OCI-M2 (cell line): ENCODE data around the gene OSCAR.

ENCODE experiments used
- DNase-seq: peaks from one replicate; lab custom pipeline; 2025; ENCODE audit not compliant: unreplicated experiment; lab: John Stamatoyannopoulos, UW

Gene OSCAR, protein sequence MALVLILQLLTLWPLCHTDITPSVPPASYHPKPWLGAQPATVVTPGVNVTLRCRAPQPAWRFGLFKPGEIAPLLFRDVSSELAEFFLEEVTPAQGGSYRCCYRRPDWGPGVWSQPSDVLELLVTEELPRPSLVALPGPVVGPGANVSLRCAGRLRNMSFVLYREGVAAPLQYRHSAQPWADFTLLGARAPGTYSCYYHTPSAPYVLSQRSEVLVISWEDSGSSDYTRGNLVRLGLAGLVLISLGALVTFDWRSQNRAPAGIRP

DNA sequence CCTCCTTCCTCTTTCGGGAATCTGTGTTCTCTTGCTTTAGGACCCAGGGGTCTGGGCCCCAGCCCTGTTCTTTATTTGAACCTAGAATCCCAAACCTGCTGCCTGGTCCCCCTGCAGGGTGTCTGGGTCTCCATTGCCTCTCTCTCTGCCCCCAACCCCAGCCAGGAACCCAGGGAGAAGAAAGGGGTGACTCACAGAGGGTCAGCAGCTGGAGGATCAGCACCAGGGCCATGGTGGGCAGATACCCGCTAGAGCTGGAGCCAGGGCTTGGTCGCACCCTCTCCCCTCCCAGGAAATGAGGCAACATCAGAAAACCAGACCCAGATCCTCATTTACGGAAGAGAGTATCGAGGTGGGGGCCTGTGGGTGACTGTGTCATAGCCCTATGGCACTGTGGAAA lies at the start of gene OSCAR:
TSS of gene OSCAR (minus strand) at position 243 of the 400 bp plus-strand sequence. CDS start at position 232, 11 bp downstream.
- no peak for DNase-seq

DNA sequence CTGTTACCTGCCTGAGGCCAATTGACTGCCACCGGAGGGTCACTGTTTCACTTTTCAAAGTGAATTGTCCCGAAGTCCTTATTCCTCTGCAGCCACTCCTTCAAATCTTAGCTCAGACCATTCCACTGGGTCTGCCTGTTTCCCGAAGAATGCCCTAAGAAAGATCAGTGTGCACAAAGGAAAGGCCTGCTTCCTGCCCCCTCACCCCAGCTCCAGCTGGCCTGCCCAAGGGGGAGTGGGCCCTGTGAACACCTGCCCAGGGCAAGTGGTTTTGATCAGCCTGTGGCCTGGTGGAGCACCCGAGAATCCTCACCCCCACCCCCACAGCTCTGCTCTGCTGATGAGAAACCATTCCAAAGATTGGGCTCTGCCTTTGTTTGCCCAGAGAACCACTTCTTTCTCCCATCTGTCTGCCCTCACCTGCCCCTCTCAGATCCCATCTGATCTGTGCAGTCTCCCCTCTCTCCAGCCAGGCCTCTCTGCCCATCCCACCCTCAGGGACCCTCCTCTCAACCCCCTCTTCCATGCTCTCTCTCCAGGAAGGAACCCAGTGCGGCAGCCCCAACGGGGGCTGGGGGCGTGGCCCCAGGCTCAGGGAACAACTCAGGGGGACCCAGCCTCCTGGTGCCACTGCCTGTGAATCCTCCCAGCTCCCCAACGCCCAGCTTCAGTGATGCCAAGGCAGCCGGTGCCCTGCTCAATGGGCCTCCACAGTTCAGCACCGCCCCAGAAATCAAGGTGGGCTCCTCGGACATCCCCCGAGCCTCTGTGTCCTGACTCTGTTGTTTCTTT lies 48.6 kb upstream of the OSCAR start:
- no peak for DNase-seq

DNA sequence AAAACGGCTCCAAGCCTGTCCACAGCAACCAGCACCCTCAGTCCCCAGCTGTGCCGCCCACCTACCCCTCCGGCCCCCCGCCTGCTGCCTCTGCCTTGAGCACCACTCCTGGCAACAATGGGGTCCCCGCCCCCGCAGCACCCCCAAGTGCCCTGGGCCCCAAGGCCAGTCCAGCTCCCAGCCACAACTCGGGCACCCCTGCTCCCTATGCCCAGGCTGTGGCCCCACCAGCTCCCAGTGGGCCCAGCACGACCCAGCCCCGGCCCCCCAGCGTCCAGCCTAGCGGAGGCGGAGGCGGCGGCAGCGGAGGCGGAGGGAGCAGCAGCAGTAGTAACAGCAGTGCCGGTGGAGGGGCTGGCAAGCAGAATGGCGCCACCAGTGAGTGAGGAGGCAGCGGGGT lies 47.6 kb upstream of the OSCAR start:
- DNase-seq = no peak

DNA sequence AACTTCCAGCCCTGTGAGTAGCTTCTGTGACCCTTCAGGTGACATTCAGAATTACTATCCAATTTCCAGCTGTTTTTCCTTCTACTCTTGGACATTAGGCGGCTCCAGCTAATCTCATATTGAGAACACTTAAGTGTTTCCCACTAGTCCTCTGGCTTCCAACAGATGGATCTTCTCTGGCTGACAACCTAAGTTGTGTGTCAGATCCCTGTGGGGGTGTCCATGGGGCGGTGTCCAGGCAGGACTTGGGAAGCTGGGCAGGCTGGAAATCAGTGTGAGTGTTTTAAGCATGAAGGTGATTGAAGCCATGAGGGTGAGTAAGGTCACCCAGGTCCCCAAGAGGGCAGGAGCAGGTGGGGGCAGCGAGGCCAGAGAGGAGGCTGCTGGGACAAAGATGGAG lies 47.1 kb upstream of the OSCAR start:
- no peak for DNase-seq

DNA sequence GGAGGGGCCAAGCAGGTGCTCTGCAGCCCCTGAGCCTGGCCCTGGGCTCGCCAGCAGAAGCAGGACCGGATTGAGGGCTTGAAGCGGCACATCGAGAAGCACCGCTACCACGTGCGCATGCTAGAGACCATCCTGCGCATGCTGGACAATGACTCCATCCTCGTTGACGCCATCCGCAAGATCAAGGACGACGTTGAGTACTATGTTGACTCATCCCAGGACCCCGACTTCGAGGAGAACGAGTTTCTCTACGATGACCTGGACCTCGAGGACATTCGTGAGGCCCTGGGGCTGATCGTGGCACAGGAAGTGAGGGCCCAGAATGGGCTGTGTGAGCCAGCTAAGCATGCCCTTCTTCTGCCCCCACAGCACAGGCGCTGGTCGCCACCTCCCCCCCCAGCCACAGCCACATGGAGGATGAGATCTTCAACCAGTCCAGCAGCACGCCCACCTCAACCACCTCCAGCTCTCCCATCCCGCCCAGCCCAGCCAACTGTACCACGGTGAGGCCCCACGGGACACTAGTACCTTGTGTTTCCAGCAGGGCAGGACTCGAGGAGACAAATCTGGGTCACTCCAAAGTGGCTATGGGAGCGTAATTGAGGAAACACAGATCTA lies 45.0 kb upstream of the OSCAR start:
- no peak for DNase-seq

DNA sequence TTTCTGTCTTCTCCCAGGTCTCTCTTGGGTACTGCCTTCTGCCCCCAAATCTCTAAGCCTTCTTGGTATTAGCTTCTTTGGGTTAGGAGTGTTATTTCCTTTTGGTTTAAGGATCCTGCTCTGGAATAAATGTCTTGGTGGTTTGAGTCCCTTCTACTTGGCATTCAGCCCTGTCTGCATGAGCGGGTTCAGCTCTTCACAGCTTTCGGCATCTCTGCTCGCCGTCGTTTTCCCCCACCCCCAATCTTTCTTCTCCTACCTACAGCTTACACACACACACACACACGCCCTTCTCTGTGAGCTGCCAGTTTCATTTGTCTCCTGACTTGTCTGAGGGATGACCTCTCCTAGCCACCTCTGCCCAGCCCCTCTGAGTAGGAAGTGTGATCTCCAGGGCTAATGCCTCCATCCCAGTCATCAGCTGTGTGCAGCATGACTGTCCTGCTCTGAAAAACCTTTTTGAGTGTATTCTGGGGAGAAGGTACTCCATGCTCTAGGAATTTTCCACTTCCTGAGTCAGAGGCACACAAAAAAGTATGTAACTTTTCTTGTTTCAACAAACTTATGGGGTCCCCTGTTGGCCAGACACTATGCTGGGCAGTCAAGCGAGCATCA lies 41.7 kb upstream of the OSCAR start:
- no peak for DNase-seq

DNA sequence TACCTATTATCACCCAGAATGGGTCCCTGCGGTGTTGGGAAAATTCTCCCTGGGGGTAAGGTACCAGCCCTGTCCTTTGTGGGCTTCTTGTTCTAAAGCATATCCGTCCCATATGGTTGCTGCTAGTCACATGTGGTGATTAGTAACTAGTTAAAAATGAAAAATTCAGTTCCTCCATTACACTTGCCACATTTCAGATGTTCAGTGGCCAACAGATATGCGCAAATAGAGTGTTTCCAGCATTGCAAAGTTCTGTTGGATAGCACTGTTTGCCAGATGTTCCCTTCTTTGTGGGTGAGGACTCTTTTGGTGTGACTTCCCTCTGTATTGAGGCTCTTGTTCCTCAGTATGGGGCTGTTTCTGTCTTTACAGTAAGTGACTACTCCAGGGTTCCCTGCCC lies 40.8 kb upstream of the OSCAR start:
- DNase-seq = no peak

DNA sequence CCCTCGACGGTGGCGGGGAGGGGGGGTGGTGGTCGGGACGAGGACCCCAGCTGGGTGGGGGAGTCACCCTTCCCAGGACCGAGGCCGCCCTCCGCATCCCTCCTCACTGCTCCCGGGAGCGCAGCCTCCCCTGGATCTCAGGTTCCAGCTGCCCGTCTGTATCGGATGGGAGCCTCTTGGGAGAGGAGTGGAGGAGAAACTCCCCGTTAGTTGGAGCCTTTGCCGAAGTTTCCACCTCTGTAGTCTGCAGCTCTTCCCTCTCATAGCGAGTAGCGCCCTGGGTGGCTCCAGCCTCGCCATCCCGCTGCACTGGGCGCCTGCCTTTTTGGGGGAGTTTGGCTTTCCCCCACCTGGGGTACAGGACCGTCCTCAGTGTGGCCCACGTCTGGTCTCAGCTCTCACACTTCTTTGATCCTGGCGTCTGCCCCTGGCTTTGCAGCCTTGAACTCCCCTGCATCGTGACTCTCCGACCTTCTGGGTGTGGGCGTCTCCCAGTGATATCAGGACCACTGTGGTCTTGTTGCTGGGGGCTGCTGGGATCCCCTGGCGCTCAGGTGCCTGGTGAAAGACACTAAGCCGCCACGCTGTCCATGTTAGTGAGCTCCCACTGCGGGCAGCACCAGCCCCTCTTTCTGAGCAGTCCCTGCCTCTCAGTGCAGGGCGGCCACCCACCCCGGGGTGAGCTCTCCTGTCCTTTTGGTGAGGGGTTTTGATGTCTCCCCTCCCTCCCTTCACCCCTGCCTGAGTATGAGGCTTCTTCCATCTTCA lies 38.1 kb upstream of the OSCAR start:
- DNase-seq = no peak

DNA sequence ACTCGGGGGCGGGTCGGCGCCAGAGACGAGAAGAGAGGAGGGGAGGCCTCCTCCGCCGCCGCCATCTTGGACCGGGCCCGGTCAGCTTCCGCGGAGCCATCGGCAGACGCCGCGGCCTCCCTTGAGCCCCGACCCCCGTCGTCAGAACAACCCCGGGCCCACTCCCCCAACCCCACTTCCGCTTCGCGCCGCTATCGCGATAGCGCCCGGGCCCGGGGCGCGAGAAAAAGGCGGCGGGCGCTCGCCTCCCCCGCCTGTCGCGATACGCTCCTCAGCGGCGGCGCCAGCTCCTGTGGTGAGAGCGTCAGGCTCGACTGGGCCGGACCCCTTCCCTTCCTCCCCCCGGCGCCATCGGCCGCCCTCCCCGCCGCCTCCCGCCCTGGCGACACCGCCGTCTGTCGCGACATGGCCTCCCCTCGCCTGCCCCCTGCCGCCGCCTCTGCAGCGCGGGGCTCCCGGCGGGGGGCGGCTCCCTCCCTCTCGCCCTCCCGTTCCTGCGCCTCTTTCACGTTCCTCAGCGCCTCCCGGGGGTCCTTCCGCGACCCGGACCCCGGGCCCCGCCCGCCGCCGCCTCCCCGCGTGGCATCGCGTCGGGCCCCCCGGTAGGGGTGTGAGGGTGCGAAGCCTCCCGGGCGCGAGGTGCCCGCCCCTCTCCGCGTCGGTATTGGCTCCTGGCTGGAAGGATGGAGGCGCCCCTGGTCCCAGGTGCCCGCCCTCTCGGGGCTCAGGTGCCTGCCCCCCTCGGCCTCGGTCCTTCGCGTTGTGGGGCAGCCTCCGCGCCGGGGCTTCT lies 37.3 kb upstream of the OSCAR start, which contains the start of gene CNOT3:
TSS of gene CNOT3 (plus strand) at position 64 of the 790 bp plus-strand sequence. CDS start 5,217 bp downstream, outside the sequence.
- no peak for DNase-seq

DNA sequence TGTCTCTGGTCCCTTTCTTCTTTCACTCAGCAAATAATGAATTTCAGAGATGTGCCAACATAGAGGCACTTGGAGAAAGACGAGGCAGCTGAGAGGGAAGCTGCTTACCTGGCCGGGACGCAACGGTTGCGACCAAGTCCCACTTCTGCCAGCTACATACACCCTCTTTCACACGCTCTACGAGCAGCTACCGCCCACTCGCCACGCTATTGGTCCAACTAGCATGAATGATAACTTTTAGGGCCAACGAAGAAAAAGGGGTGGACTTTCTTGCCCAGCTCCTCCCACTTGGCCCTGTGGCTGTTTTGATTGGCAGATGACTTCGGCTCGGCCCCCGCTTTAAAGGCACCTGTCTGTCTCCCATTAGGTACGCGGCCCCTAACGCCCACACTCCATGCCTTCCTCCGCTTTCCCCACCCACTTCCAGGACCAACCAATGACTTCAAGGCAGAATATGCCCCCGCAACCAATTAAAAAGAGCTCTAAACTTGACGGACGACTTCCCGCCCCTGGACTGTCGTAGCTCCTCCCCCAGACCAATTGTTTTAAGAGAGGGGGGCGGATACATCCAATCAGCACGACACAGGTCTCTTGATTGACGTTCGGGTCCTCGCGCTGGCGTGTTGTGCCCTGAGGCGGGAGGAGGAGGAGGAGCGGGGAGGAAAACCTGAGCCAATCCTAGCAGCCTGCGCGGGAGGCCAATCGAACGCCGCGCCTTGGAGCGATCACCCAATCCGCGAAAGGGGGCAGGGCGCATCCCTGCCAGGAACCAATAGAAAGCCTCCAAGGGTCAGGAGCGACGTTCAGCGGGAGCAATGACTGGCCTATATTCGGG lies 36.5 kb upstream of the OSCAR start:
- DNase-seq = peak; percentile 99

DNA sequence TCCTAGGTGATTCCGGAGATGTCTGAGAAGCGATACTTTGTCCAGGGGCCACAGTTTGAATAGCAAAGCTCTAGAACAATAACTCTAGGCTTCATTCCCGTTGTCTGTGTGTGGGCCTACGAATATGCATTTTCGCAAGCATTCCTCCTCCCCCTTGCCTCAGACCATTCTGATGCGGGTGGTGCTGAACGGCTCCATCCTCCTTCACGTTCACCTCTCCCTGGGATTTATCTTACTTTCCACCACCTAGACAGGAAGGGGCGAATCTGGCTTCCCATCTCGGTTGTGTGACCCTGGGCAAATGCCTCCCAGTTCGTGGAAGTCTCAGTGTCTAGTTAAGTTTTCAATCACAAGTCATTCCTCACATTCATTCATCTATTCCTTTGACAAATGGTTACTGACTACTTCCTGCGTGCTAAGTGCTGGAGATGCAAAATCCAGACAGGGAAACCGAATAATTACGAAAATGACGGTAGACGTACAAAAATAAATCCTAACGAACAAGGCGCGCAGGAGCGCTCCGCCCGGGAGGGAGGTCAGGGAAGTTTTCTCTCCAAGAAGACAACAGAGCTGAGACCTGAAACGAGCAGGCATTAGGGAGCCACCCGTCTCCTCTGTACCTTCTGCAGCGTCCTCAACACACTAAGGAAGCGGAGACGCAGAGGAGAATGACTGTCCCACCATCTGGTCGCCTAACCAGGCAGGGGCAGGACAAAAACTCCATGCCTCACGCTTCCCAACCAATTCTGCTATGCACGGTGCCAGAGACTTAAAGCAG lies 35.7 kb upstream of the OSCAR start:
- no peak for DNase-seq

DNA sequence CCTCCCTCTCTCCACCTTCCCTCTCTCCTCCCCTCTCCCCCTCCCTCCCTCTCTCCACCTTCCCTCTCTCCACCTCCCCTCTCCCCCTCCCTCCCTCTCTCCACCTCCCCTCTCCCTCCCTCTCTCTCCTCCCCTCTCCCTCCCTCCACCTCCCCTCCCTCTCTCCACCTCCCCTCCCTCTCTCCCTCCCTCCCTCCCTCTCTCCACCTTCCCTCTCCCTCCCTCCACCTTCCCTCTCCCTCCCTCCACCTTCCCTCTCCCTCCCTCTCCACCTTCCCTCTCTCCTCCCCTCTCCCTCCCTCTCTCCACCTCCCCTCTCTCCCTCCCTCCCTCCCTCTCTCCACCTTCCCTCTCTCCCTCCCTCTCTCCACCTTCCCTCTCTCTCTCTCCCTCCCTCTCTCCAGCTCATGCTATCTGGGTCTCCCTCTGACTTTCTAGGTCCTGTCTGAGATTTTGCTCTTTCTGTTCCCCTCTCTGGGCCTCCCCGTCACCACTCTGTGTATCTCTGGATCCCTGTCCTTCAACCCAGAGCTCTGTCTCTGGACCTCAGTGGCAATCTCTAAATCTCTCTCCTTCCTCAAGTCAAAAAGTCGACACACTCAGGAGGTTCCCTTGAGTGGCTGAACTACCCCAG lies 33.5 kb upstream of the OSCAR start:
- DNase-seq = no peak

DNA sequence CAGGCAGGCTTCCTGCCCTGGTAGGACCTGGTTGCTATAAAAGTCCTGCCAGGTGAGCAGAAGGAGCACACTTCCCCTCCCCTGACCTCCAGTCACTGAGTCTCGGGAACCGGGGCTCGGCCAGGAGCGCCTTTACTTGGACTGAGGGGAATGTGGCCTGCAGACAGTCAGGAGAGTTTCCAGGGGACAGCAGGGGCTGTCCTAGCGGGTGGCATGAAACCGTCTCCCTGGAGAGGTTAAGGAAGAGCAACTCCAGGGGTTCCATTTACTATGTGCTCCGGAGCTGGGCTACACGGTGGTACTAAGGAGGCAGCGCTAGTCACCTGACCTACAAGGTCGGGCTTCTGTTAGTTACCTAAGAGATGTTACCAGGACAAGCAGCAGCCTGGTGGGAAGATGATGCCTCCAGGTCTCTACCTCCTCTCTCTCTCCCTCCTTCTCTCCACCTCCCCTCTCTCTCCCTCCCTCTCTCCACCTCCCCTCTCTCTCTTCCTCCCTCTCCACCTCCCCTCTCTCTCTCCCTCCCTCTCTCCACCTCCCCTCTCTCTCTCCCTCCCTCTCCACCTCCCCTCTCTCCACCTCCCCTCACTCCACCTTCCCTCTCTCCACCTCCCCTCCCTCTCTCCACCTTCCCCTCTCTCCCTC lies 32.8 kb upstream of the OSCAR start:
- no peak for DNase-seq

DNA sequence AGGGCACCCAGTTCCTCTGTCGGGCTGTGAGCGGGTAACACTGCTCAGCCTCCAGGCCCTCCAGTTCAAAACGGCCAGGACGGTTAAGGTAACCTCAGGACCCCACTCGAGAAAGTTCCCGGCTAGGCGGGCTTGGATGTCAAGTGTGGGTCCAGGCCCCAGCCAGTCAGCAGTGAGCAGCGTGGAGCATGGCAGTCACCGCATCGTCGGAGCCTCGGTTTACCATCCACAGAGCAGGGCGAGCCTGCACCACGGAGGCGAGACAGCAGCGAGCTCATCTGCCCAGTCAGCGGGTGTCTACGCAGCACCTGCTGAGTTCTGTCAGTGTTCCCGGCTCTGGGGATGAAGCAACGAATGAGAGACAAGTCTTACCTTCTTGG lies 29.0 kb upstream of the OSCAR start:
- no peak for DNase-seq

DNA sequence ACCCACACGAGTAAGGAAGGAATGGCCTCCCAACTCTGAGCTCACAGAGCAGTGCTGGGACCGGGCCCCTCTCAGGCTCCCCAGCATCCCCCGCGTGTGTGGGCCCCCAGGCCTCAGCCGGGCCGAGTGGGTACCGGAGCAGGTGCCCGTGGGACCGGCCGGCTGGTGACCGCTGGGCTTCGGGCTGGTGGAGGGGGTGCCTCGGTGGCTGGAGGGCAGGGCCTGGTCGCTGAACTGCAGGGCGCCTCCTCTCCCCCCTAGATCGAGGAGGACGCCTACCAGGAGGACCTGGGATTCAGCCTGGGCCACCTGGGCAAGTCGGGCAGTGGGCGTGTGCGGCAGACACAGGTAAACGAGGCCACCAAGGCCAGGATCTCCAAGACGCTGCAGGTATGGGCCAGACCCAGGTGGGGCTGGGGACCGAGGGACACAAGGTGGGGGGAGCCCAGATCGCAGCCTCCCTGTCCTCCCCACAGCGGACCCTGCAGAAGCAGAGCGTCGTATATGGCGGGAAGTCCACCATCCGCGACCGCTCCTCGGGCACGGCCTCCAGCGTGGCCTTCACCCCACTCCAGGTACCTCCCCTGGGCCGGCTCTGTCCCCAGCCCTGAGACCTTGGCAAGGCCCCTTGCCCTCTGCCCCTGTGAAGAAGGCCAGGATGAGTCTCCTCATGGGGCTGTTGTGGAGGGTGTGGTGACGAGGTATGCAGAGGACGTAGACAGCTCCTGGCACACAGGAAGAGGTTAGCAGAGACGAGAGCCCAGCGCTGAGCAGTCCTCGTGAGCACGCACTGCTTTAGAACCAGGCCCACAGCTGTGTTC lies 28.4 kb upstream of the OSCAR start:
- DNase-seq = no peak

DNA sequence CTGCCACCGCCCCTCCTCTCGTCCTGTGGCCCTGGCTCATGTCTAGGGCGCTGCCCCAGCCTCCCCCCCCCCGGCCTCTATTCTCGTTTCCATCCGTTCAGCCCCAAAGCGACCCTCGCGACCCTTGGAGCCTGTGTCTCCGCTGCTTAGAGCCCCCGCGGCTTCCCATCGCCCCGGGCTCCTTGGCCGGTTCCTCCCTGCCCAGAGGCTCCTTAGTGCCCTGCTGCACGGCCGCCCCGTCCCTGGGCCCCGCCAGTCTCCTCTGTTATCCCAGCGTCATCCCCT lies 27.8 kb upstream of the OSCAR start:
- DNase-seq = no peak
